HL-60 (cell line): ENCODE data around the gene DENND11.

Experiments
- DNase-seq, 2 experiments: peaks; one replicate each; pipeline ENCODE4 v3.0.0-alpha.2; 2010 to 2020; ENCODE audit warnings: low read depth in 1 of 2, low spot score in 1 of 2
- H3K27ac ChIP-seq: fragments of 250-450 bp; sonication (Bioruptor Pico); replicated peaks from 2 replicates; pipeline ENCODE4 v1.5.1; 2020; ENCODE audit warnings: mild to moderate bottlenecking, moderate library complexity
- H3K27me3 ChIP-seq: fragments of 250-450 bp; sonication (Bioruptor Pico); 2 replicates; pipeline ENCODE4 v1.5.1; 2021; ENCODE audit warnings: mild to moderate bottlenecking, moderate library complexity; ENCODE audit not compliant: insufficient read depth, poor library complexity, severe bottlenecking
- H3K4me3 ChIP-seq: replicated peaks from 2 replicates; pipeline ENCODE4 v1.5.1; 2011; ENCODE audit warnings: mild to moderate bottlenecking, control low read depth, low read length; ENCODE audit not compliant: insufficient read depth
- GABPA ChIP-seq: IDR thresholded peaks from 2 replicates; pipeline ENCODE4 v1.6.1; 2012; ENCODE audit warnings: low read depth
- POLR2AphosphoS5 ChIP-seq: IDR thresholded peaks from 2 replicates; pipeline ENCODE4 v1.6.1; 2012; ENCODE audit warnings: low read depth
- SPI1 ChIP-seq: IDR thresholded peaks from 2 replicates; pipeline ENCODE4 v1.6.1; 2012; ENCODE audit warnings: low read depth, mild to moderate bottlenecking, borderline replicate concordance
- long read RNA-seq: library from polyadenylated mRNA; unstranded; transcript quantifications from one replicate; pipeline ENCODE4 v2.0.0, GENCODE V29; 2020
- TF ChIP-seq, protein P1 (sequence below): IDR thresholded peaks from 2 replicates; pipeline ENCODE4 v1.6.1; 2012; ENCODE audit warnings: low read depth; ENCODE audit not compliant: insufficient replicate concordance
- TF ChIP-seq, protein P2 (sequence below): IDR thresholded peaks from one replicate; pipeline ENCODE4 v1.5.1; 2011; ENCODE audit warnings: low read length, control low read depth, inconsistent platforms; ENCODE audit not compliant: insufficient read depth

The DENND11 gene, protein sequence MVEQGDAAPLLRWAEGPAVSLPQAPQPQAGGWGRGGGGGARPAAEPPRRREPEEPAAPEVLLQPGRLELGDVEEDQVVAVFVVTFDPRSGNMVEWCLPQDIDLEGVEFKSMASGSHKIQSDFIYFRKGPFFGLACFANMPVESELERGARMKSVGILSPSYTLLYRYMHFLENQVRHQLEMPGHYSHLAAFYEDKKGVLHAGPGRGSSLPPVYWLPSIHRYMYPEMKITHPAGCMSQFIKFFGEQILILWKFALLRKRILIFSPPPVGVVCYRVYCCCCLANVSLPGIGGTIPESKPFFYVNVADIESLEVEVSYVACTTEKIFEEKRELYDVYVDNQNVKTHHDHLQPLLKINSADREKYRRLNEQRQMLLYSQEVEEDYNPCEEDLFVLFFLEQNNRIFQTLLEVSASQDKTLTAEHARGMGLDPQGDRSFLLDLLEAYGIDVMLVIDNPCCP
- long read RNA-seq, full-length matches to known transcripts, result 1 of 8 reads
- long read RNA-seq, partial matches to known transcripts, result 0 of 8 reads
- long read RNA-seq, other reads (novel, unspliced or antisense), result 7 of 8 reads

DNA sequence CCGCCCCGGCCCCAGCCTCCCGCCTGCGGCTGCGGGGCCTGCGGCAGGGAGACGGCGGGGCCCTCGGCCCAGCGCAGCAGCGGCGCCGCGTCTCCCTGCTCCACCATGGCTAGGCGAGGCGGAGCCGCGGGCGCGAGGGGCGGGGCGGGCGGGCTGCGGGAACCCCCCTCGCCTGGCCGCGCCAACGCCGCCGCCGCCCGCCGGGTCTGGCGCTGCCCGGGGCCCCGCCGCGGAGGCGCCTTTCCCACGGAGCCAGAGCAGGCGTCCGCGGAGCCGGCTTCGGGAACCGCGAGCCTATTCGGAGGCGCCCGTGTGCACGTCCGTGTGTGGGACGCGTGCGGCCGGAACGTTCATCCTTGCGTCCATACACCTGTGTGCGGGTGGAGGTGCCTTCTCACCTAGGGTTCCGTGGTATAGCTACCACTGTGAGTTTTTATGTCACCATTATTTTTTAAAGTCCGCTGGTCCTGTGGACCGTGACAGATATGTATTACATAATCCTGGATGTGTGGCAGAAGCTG, at the start of gene DENND11:
DENND11 (minus strand) TSS at position 120 of the 521 bp plus-strand sequence; CDS start at position 107, 13 bp downstream.
- Histone ChIP-seq H3K27ac (no peak within 1 kb of the TSS), H3K4me3 (peak within 1 kb of the TSS; percentile 45), H3K27me3 (peaks cover 4% of the 10 kb centered on the region)
- no peak for TF ChIP-seq SPI1
- TF ChIP-seq, protein P1, sequence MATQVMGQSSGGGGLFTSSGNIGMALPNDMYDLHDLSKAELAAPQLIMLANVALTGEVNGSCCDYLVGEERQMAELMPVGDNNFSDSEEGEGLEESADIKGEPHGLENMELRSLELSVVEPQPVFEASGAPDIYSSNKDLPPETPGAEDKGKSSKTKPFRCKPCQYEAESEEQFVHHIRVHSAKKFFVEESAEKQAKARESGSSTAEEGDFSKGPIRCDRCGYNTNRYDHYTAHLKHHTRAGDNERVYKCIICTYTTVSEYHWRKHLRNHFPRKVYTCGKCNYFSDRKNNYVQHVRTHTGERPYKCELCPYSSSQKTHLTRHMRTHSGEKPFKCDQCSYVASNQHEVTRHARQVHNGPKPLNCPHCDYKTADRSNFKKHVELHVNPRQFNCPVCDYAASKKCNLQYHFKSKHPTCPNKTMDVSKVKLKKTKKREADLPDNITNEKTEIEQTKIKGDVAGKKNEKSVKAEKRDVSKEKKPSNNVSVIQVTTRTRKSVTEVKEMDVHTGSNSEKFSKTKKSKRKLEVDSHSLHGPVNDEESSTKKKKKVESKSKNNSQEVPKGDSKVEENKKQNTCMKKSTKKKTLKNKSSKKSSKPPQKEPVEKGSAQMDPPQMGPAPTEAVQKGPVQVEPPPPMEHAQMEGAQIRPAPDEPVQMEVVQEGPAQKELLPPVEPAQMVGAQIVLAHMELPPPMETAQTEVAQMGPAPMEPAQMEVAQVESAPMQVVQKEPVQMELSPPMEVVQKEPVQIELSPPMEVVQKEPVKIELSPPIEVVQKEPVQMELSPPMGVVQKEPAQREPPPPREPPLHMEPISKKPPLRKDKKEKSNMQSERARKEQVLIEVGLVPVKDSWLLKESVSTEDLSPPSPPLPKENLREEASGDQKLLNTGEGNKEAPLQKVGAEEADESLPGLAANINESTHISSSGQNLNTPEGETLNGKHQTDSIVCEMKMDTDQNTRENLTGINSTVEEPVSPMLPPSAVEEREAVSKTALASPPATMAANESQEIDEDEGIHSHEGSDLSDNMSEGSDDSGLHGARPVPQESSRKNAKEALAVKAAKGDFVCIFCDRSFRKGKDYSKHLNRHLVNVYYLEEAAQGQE, result no peak
- TF ChIP-seq, protein P2, sequence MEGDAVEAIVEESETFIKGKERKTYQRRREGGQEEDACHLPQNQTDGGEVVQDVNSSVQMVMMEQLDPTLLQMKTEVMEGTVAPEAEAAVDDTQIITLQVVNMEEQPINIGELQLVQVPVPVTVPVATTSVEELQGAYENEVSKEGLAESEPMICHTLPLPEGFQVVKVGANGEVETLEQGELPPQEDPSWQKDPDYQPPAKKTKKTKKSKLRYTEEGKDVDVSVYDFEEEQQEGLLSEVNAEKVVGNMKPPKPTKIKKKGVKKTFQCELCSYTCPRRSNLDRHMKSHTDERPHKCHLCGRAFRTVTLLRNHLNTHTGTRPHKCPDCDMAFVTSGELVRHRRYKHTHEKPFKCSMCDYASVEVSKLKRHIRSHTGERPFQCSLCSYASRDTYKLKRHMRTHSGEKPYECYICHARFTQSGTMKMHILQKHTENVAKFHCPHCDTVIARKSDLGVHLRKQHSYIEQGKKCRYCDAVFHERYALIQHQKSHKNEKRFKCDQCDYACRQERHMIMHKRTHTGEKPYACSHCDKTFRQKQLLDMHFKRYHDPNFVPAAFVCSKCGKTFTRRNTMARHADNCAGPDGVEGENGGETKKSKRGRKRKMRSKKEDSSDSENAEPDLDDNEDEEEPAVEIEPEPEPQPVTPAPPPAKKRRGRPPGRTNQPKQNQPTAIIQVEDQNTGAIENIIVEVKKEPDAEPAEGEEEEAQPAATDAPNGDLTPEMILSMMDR, result no peak
- no peak for TF ChIP-seq POLR2AphosphoS5
- no peak for TF ChIP-seq GABPA
- peak; percentile 4 to 12 for DNase-seq

DNA sequence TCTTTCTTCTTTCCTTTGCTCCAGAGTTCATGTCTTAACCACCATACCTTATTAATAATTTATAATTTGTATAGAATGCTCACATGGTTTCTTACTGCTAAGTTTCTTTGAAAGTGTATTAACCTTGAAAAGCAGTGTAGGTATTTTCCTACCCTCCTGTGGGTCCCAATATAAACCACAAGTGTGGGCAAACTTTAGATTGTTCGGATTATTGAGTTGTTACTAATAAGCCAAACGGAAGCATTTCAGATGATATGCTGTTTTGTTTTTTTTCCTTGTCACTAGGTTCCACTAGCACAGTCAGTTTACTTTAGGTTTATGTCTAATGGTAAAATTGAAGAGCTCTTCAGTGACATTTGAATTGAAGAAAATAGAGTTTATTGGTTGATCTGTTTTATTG, 46.4 kb upstream of the DENND11 start:
- no peak for DNase-seq
- no peak overlapping the region for H3K4me3 ChIP-seq
- no peak overlapping the region for H3K27ac ChIP-seq

DNA sequence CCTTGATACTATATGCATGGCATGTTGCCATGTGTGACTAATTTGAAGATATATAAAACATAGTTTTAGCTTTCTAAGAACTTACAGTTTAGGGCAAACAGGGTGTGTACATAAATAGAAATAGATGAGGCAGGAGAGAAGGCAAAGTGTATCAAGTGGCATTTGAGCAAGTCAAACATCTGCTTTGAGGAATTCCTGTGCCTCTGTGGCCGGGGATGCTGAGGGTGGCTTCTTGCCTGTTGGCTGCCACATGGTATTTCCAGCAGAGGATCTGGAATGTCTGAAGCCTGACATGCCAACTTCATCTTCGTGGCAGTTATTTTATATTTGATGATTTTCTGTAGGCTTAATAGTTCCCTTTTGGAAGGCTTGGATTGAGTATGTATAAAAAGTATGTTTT, 42.2 kb upstream of the DENND11 start:
- TF ChIP-seq, protein P1, result no peak
- TF ChIP-seq GABPA (no peak), POLR2AphosphoS5 (no peak), SPI1 (no peak)
- TF ChIP-seq, protein P2, result no peak

More for the DNA sequence above, 46.4 kb upstream of the DENND11 start:
- no peak for TF ChIP-seq SPI1
- TF ChIP-seq, protein P1, result no peak
- TF ChIP-seq GABPA, result no peak
- TF ChIP-seq, protein P2, result no peak
- TF ChIP-seq POLR2AphosphoS5, result no peak
- no peaks in the 10 kb centered on the region for H3K27me3 ChIP-seq

More for the DNA sequence above, 42.2 kb upstream of the DENND11 start:
- Histone ChIP-seq H3K27me3 (no peaks in the 10 kb centered on the region), H3K4me3 (no peak overlapping the region), H3K27ac (no peak overlapping the region)
- no peak for DNase-seq
